ENCODE results near the gene DNAI4.

DNA sequence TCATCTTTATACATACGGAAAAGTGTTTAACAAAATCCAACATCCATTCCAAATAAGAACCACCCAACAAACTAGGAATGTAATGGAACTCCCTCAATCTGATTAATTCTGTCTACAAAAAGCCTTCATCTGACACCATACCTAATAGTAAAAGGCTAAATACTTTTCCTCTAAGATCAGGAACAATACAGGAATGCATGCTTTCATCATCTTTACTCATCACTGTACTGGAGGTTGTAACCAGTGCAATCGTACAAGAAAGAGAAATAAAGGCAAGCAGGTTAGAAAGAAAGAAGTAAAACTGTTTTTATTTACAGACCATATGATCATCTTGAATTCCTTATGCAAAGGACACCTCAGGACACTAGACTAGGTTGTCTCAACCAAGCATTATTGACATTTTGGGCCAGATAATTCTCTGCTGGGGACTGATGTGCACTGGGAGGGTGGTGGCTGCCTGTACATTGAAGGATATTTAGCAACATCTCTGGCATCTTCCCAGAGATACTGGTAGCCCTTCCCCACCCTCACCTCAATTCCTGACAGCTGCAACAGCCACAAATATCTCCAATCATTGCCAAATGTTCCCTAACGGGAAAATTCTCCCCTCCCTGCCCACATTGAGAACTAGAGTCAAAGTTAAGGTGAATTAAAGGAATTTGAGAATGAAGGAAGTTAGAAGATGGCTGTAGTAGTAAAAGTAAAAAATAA lies 93.0 kb downstream of the DNAI4 start:
- no peak for TF ChIP-seq CTCF (IDR thresholded peaks at IDR 0.05)
- no peak for TF ChIP-seq POLR2A (IDR thresholded peaks at IDR 0.05)

Measured in Peyer's patch (tissue), 4 donors.